GM19438 (cell line): Measurements from ENCODE around the gene PPP1R7.
"Not testable (repeated sequence)": the region's sequence is repeated elsewhere in the genome, so short reads cannot be mapped to it uniquely, and the experiment has no call there.

Experiments
- ATAC-seq: cut with Tn5 transposase; IDR thresholded peaks from one replicate; pipeline ENCODE4 v1.9.1; 2021; ENCODE audit warnings: low read depth; ENCODE audit not compliant: unreplicated experiment

Gene PPP1R7

GRCh38 chr2:241189093-241189855, 39.0 kb downstream of the PPP1R7 start:
- ATAC-seq: no peak

- no peak for ATAC-seq
These were observed 39.6 kb downstream of the PPP1R7 start for GRCh38 chr2:241189856-241190201.

GRCh38 chr2:241190291-241190981, 40.2 kb downstream of the PPP1R7 start:
- ATAC-seq: no peak

GRCh38 chr2:241191081-241191480, 40.8 kb downstream of the PPP1R7 start:
- ATAC-seq: no peak

- no peak for ATAC-seq
These were observed 43.0 kb downstream of the PPP1R7 start for GRCh38 chr2:241193271-241193670.

- no peak for ATAC-seq
These were observed 44.5 kb downstream of the PPP1R7 start for GRCh38 chr2:241194811-241195210.

- ATAC-seq: no peak
These were observed 45.4 kb downstream of the PPP1R7 start for GRCh38 chr2:241195506-241196130.

GRCh38 chr2:241197246-241197645, 47.0 kb downstream of the PPP1R7 start:
- ATAC-seq: not testable (repeated sequence)

GRCh38 chr2:241197947-241198346, 47.7 kb downstream of the PPP1R7 start:
- no peak for ATAC-seq

- ATAC-seq: no peak
These were observed 48.4 kb downstream of the PPP1R7 start for GRCh38 chr2:241198381-241199279.

GRCh38 chr2:241199286-241199685, 49.0 kb downstream of the PPP1R7 start:
- ATAC-seq: no peak

- ATAC-seq: no peak
These were observed 49.9 kb downstream of the PPP1R7 start for GRCh38 chr2:241199897-241200821.

- no peak for ATAC-seq
These were observed 50.6 kb downstream of the PPP1R7 start for GRCh38 chr2:241200822-241201395.

- ATAC-seq: no peak
These were observed 51.4 kb downstream of the PPP1R7 start for GRCh38 chr2:241201445-241202267.

GRCh38 chr2:241202268-241202585, 52.0 kb downstream of the PPP1R7 start:
- no peak for ATAC-seq

GRCh38 chr2:241202681-241203080, 52.4 kb downstream of the PPP1R7 start:
- no peak for ATAC-seq

- ATAC-seq: no peak
These were observed 53.1 kb downstream of the PPP1R7 start for GRCh38 chr2:241203218-241204009.

- ATAC-seq: no peak
These were observed 53.7 kb downstream of the PPP1R7 start for GRCh38 chr2:241204010-241204384.
